GM21825 (cell line): ENCODE data around the gene AK5.
"Not testable (repeated sequence)": the region's sequence is repeated elsewhere in the genome, so short reads cannot be mapped to it uniquely, and the experiment has no call there.

Experiments used
- ATAC-seq: cut with Tn5 transposase; IDR thresholded peaks from one replicate; pipeline ENCODE4 v1.9.1; 2021; ENCODE audit warnings: mild to moderate bottlenecking, moderate library complexity; ENCODE audit not compliant: unreplicated experiment

Gene AK5

DNA sequence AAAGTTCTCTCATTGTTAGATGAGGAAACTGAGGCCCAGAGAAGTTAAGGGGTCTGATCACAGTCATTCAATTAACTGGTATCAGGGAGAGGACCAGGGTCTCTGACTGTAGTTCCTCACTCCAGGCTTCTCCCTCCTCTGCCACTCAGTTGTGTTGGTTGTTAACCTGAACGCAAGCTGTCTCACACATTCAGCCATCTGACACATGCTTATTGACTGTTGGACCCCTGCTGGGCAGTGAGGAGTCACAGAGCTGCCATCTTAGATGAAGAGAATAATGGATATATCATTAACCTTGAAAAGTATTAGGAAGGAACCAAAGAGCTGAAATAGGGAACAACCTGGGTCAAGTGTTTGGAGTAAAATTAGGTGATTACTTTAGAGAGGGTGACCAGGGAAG, 205.8 kb downstream of the AK5 start:
- ATAC-seq, result no peak

DNA sequence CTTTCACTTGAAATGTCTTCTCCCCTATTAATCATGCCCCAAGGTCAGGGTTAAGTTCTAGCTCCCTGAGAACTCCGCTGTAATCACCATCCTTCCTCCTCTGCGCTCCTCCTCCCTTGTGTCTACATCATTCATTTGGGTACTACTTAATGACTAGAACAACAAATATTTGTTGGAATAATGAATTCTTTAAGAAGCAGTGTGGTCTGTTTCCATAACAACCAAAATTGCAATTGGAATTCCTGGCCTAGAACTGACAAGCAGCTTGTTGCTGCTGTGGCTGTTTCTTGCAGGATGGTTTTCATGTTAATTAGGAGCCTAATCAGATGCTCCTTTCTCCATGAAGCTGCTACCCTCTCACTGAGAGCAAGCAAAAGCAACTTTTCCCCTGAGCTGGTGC, 208.1 kb downstream of the AK5 start:
- ATAC-seq, result no peak

DNA sequence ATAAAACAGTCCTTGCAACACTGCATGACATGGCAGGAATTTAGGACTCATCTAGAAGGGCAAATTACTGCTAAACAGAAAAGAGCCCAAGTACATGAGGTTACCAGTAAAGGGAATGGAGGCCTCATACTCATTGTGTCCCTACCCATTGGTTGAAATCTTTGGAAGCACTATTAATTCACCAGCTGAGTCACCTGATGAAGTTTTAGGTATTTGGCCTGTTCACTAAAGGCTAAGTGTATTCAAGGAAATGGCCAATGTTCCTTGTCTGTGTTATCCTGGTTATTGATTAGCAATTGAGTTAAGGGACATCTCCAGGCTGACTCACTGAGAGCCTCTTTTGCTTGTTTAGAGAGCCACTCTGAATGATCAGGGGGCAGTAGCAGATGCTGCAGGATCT, 212.2 kb downstream of the AK5 start:
- ATAC-seq, result no peak

DNA sequence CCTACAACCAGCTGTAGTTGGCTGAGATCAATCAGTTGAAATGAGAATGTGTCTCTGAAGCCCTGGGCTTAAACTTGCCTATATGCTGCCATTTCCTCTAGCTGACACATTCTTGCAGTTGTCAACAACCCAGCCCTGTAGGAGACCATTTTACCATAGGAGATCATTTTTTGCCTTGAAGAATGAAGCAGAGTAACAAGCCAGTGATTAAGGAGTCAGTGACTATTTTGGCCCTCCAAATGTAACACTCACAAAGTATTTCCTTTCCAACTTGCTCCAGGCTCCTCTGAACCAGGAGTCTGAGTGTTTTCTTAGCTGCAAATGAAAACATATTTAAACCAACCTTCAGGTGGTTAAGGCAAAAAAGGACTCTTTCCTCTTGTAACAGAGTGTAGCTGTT, 217.1 kb downstream of the AK5 start:
- no peak for ATAC-seq

DNA sequence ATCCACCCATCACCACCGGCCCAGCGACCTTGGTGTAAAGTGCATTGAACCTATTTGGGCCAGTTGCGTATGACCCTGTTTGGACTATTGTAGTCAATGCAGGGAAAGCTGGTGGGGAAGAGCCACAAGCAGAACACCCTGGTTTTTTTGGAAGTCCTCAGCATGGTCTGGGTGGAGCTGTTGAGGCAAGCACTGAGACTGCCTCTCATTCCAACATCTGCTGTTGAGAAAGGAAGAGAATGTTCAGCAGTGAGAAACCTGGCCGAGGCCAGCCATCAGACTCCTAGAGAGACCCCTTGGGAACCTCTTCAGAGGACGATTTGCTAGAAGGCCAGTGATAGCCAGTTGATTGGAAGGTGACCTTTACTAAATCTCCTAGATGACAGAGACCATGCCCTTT, 217.6 kb downstream of the AK5 start:
- ATAC-seq, result no peak

DNA sequence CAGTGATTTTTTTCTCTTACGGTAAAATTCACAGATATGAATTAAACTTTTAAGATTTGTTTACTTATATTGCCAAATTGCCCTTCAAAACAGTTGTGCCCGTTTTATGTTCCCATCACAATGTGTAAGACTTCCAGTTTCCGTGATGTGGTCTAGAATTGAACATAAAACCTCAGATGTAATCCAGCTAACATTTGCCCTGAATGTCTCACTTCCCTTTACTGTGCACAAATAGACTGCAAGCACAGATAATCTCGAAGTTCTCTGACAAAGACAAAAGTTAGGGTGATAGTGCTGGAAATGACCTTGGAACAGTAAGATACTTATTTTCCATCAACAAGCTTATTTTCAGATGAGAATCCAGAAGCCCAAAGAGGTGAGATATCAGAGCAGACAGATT, 223.2 kb downstream of the AK5 start:
- ATAC-seq, result no peak

DNA sequence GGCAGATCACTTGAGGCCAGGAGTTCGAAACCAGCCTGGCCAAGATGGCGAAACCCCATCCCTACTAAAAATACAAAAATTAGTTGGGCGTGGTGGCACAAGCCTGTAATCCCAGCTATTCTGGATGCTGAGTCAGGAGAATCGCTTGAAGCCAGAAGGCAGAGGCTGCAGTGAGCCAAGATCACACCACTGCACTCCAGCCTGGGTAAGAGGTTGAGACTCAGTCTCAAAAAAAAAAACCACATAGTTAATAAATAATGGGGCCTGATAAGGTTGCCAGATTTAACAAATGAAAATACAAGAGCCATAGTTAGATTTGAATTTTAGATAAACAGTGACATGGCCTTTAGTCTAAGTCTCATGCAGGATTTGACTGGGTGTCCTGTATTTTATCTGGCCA, 225.0 kb downstream of the AK5 start:
- no peak for ATAC-seq

DNA sequence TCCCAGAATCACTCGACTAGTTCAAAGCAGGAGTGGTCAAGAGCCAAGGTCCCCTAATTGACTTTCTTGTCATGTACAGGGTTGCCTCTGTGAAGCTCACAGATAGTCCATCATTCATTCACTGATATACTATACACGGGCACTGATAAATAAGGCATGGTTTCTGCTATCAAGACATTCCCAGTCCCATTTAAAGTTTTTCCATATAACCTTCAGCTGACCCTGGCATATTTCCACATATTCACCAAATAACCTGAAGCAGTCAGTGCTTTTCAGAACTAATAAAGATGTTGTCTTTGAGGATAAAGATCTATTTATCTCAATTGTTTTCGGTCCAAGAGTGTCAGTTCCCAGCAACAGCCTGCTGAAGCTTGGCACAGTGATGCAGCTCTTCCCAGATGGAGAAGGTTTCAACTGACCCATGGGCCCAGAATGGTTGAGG, 227.3 kb downstream of the AK5 start:
- no peak for ATAC-seq

DNA sequence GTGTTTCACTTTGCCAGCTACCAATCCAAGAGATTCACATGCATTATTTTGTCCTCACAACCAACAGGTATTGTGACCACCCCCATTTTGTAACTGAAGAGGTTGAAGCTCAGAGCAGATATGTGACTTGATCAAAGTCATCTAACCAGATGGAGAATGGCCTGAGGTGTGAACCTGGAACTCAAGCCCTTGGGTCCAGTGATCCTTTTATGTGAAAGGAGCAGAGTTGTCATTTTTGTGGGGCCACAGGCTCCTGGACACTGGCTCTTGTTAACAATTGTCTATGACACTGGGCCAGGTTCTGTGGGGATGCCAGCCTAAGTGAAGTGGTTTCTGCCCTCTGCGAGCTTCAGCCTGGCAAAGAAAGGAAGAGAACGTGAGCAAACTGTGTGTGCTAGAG, 228.1 kb downstream of the AK5 start:
- ATAC-seq, result no peak

DNA sequence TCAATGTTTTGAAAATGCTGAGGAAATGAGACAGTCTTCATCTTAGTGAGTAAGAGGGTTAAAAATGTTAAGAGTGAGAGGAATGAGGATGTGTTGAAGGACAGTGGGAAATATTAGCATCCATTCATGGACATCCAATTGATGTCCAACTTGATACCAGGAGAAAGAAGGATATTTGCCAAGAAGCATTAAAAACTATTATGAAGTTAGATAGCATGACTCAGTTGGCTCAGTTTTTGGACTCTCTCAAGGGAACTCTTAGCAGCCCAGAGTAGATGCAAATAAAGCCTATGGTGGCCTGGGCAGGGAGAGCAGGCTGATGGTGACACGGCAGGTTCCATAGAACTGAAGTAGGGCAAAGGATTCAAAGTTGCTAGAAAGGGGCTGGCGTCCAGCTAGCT, 229.6 kb downstream of the AK5 start:
- no peak for ATAC-seq

DNA sequence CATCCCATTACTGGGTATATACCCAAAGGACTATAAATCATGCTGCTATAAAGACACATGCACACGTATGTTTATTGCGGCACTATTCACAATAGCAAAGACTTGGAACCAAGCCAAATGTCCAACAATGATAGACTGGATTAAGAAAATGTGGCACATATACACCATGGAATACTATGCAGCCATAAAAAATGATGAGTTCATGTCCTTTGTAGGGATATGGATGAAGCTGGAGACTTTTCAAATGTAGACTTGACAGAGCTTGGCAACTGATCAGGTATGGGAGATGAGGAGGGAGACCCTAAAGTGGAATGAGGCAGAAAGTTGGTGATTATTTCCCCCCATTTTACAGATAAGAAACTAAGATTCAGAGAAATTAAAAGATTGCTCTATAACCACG, 230.8 kb downstream of the AK5 start:
- not testable (repeated sequence) for ATAC-seq

DNA sequence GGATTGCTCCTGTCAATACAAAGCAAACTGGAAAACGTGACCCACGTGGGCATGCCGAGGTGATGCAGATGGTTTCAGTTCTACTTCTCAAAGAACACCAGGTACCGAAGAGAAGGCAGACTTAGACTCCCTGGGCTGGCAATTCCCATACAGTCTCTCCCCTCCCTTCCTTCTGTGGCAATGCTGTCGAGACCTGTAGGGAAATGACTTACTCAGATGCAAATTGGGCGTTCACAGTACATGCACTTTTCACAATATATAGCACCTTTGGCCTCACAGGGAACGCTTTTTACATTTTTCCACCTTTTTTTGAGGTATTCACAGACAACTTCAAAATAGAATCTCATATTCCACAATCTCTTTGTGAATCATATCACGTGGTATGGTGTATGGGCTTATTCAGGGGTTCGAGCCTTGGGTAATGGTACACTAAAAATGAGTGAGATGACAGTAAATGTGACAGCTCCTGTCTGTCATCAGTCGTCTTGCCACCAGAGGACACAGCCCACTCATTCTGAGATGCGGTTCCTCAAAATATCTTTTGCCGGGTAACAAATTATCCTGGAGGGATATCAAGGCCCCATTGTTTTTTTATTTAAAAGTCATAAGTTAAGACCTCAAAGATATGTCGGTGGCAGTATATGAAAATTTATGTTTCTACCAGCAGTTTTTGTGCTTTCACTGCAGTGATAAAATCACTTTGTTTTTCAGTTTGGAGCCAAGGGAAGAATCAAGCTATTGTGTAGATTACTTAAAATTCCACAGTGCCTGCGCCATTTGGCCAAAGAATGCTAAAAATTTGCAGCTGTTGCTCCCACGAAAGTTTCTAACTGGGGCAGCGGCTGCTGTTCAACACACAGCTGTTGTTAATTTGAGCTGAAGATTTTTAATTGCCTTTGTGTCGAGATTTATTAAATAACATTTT, 232.3 kb downstream of the AK5 start:
- no peak for ATAC-seq

DNA sequence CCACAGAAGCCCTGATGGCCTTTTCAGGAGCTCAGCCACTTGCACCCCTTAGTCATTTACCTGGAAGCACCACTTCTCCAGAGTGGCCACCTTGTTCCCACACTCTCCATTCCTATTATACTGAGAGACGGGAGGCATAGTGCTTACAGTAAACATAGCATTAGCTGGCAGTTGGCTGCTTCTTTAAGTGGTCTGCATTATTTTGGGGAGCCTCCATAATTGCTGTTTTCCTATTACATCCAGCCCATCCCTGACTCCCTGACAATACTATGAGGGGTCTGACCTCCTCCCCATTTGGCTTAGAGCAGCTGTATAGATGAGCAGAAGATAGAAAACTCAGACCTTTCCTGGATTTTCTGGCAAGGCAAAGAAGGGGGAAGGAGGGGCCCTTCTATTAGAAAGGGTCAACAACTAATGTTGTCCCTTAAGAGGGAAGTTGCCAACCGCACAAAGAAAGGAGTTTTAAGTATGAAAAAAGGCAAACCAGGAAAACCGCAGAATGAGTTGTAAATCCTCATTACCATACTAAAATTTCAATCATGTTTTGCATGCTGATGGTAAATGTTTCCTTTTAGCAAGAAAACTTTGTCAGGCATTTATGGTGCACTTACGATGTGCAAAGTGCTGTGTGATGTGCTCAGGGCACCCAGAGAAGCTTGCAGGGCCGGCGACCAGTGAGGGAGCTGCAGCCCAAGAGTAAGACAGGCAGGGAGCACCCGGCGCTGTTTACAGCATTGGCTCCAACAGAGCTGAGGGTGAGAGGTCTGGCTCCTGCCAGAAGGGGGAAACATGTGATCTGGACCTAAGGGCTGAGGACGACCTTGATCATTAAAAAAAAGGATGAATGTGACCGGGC, 233.3 kb downstream of the AK5 start:
- no peak for ATAC-seq

DNA sequence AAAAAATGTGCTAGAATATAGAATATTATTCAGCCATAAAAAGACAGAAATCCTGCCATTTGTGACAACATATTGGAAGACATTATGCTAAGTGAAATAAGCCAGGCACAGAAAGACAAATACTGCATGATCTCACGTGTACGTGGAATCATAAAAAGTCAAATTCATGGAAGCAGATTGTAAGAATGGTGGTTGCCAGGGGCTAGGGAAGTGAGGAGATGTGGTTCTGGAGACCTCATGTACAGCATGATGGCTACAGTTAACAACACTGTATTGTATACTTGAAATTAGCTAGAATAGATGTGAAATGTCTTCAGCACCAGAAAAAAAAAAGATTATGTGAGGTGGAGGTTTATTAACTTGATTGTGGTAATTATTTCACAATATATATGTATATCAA, 234.3 kb downstream of the AK5 start:
- ATAC-seq, result no peak

DNA sequence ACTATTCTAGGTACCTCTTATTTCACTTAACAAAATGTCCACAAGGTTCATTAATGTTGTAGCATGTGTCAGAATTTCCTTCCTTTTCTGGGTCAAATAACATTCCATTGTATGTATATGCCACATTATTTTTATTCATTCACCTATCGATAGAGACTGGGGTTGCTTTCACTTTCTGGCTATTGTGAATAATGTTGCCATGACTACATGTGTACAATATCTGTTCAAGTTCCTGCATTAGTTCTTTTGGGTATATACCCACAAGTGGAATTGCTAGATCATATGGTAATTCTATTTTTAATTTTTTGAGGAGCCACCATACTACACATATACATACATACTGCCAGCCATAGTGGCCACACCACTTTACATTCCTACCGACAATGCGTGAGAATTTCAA, 242.2 kb downstream of the AK5 start:
- no peak for ATAC-seq

DNA sequence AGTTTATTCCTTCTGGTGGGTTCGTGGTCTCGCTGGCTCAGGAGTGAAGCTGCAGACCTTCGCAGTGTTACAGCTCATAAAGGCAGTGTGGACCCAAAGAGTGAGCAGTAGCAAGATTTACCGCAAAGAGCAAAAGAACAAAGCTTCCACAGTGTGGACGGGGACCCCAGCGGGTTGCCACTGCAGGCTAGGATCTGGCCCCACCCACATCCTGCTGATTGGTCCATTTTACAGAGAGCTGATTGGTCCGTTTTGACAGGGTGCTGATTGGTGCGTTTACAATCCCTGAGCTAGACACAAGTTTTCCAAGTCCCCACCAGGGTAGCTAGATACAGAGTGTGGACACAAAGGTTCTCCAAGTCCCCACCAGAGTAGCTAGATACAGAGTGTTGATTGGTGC, 249.3 kb downstream of the AK5 start:
- not testable (repeated sequence) for ATAC-seq

DNA sequence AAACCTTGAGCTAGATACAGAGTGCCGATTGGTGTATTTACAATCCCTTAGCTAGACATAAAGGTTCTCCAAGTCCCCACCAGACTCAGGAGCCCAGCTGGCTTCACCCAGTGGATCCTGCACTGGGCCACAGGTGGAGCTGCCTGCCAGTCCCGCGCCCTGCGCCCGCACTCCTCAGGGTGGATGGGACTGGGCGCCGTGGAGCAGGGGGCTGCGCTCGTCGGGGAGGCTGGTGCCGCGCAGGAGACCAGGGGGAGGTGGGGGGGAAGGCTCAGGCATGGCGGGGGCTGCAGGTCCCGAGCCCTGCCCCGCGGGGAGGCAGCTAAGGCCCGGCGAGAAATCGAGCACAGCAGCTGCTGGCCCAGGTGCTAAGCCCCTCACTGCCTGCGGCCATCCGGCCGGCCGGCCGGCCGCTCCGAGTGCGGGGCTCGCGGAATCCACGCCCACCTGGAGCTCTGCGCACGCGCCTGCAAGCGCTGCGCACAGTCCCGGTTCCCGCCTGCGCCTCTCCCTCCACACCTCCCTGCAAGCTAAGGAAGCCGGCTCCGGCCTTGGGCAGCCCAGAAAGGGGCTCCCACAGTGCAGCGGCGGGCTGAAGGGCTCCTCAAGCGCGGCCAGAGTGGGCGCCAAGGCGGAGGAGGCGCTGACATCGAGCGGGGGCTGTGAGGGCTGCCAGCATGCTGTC, 249.9 kb downstream of the AK5 start:
- ATAC-seq, result not testable (repeated sequence)

DNA sequence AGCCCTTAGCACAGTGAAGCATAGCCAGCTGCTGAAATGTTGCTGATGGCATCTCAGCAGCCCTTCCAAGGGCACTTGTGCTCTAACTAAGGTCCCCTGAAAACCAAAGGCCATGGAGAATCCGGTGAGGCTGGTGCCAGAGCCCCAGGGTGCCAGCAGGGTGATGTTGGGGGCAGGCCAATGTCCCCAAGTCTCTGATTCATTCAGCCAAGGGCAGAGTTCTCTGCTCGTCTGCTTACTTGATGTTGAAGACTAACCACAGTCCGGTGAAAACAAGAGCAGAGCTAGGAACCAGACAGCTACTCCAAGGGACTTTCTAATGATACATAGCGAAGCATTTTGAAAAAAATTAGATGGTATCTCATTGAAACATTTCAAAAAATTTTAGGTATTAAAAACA, 250.8 kb downstream of the AK5 start:
- no peak for ATAC-seq

DNA sequence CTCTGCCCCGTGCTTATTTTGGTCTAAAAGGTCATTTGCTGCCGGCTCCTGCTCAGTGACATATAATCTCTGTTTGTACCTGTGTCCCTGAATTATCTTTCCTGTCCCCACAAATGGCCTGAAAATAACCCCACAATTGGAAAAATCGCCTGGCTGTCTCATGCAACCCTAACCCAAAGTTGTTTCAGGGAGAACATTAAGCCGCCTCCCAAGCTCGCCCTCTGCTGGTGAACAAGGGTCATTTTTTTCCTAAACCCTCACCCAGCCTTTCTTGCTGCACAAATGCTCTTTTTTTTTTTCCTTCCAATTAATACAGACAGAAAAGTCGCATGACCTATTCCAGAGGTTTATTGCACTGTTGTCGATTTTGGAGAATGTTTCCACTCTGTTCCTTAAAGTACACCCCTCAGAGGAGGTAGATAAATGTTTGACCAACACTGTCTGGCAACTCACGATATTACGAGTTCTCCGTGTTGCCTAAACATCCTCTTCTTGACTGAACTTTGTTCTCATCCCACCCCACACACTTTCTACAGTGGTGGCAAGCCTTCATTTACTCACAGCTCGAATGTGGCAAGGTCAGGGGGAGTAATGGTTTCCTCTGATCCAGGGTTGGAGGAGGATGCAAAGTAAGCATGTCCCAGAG, 252.0 kb downstream of the AK5 start:
- no peak for ATAC-seq

DNA sequence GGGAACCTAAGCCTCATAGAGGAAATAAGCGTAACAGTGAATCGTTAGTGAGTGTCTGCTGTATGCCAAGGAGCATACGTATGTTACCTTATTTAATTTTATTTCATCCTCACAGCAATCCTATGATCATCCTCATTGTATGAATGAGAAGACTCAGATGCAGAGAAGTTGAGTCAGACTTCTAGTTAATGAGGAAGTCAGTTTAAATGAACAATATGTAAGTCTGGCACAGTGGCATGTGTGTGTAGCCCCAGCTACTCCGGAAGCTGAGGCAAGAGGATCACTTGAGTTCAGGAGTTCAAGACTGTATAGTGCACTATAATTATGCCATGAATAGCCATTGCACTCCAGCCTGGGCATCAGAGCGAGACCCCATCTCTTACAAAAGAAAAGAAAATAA, 252.6 kb downstream of the AK5 start:
- ATAC-seq, result no peak

DNA sequence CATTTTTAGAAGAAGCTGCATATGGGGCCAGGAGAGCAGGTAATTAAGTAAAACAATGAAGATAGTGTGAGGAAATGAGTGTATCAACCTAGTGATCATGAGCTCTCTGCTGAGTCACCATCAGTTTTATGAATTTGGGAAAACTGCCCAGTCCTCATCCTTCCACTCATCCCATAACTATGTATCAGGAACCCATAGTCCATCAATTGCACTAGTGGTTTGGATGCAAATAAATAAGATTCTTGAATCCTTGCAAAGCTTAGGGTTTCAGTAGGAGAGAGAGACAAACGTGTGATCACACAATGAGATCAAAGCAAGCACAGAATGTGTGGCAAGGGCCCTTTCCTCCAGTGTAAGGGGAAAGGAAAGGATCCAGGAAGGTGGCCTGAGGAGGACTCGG, 255.0 kb downstream of the AK5 start:
- ATAC-seq, result no peak
